ENCODE measurements around the gene ANXA5. TPM values are rescaled to one million over a fixed set of nuclear protein-coding genes. Genes with fewer than 3 reads are reported as not detected.

The ANXA5 gene
- total RNA-seq, 1 experiment from 2014 or later, result 222 TPM

DNA sequence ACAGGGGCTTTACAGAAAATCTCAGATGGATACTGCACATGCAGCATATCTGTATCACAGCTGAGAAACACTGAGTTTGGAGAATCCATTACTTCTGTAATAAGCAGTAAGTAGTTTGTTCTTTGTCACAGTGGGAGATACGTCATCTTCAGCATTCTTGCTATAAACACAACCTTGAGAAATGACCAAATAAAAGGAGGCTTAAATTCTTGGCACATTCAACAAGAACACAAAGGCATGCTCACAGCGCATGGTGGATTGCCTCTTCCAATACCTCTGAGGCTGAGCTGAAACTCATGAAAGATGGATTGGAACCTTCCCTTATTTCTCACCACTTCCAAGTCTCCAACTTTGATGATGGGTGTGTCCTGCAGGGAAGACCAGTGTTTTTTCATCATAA is 54.5 kb downstream of the ANXA5 start:
- BruUV-seq (replicated peaks), result no TSS peak
- POLR2A ChIA-PET, result no interaction called here
- CTCF ChIA-PET, result interaction anchor here (0.5 kb wide), 1 partner anchor 54 kb away, joined by 4 read pairs; the partner anchor contains the start of gene ANXA5

DNA sequence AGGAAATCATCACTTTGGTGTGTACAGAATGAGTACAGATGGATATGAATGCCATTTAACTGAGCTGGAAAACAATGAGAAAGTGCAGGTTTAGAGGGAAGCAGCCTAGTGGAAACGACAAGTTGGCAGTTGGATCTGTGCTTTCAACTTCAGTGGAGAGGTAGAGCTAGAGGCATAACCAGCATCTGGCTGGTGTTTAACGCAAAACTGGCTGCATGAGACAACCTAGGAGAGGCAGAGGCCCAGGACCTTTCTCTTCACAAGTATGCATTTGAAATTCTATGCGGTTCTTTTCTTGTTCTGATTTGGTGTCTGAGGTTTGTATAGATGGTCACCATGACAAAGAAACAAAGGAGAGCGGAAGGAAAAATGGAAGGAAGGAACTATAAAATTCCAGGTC is 63.1 kb downstream of the ANXA5 start:
- Histone ChIP-seq H3K27ac (ENCODE audit: low read length) (no peak overlapping the region), H3K4me3 (ENCODE audit: low read depth in 2 of 2, low read length in 2 of 2) (no peak overlapping the region), H3K4me1 (ENCODE audit: control insufficient read depth, insufficient read depth, low read length) (no peaks in the 10 kb centered on the region), H3K27me3 (ENCODE audit: control insufficient read depth, insufficient read depth, low read length) (no peaks in the 10 kb centered on the region), H3K36me3 (ENCODE audit: control insufficient read depth, insufficient read depth, low read length) (no peaks in the 10 kb centered on the region), H3K9me3 (ENCODE audit: control insufficient read depth, insufficient read depth, low read depth, low read length) (no peaks in the 10 kb centered on the region)
- TF ChIP-seq POLR2AphosphoS5 (IDR thresholded peaks at IDR 0.05; ENCODE audit: low read depth, low read length), result no peak
- TF ChIP-seq SIN3A (IDR thresholded peaks at IDR 0.05; ENCODE audit: borderline replicate concordance, insufficient read depth, low read depth, low read length), result no peak
- TF ChIP-seq, protein P1, sequence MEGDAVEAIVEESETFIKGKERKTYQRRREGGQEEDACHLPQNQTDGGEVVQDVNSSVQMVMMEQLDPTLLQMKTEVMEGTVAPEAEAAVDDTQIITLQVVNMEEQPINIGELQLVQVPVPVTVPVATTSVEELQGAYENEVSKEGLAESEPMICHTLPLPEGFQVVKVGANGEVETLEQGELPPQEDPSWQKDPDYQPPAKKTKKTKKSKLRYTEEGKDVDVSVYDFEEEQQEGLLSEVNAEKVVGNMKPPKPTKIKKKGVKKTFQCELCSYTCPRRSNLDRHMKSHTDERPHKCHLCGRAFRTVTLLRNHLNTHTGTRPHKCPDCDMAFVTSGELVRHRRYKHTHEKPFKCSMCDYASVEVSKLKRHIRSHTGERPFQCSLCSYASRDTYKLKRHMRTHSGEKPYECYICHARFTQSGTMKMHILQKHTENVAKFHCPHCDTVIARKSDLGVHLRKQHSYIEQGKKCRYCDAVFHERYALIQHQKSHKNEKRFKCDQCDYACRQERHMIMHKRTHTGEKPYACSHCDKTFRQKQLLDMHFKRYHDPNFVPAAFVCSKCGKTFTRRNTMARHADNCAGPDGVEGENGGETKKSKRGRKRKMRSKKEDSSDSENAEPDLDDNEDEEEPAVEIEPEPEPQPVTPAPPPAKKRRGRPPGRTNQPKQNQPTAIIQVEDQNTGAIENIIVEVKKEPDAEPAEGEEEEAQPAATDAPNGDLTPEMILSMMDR (IDR thresholded peaks at IDR 0.05), result no peak
- no peak for TF ChIP-seq TCF7L2 (IDR thresholded peaks at IDR 0.05; ENCODE audit: low read depth, low read length)
- TF ChIP-seq, protein P2, sequence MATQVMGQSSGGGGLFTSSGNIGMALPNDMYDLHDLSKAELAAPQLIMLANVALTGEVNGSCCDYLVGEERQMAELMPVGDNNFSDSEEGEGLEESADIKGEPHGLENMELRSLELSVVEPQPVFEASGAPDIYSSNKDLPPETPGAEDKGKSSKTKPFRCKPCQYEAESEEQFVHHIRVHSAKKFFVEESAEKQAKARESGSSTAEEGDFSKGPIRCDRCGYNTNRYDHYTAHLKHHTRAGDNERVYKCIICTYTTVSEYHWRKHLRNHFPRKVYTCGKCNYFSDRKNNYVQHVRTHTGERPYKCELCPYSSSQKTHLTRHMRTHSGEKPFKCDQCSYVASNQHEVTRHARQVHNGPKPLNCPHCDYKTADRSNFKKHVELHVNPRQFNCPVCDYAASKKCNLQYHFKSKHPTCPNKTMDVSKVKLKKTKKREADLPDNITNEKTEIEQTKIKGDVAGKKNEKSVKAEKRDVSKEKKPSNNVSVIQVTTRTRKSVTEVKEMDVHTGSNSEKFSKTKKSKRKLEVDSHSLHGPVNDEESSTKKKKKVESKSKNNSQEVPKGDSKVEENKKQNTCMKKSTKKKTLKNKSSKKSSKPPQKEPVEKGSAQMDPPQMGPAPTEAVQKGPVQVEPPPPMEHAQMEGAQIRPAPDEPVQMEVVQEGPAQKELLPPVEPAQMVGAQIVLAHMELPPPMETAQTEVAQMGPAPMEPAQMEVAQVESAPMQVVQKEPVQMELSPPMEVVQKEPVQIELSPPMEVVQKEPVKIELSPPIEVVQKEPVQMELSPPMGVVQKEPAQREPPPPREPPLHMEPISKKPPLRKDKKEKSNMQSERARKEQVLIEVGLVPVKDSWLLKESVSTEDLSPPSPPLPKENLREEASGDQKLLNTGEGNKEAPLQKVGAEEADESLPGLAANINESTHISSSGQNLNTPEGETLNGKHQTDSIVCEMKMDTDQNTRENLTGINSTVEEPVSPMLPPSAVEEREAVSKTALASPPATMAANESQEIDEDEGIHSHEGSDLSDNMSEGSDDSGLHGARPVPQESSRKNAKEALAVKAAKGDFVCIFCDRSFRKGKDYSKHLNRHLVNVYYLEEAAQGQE (IDR thresholded peaks at IDR 0.05; ENCODE audit: insufficient read depth in 1 of 2, low read depth in 2 of 2, low read length in 1 of 2), result no peak
- DNase-seq (ENCODE audit: low read depth, low spot score), result no peak
- CTCF ChIA-PET, result no interaction called here
- BruUV-seq (replicated peaks), result no TSS peak
- in situ Hi-C loops (cut with HindIII; ENCODE audit: low pct_unique_long_range_greater_than_20kb, low sequenced_read_pairs), result no loop called here
- POLR2A ChIA-PET, result interaction anchor here (0.6 to 0.7 kb wide), 2 partner anchors 61 to 79 kb away, joined by 3 read pairs; no protein-coding TSS in a partner anchor
- ATAC-seq, result no peak
- intact Hi-C loops (cut with micrococcal nuclease; ENCODE audit: unreplicated experiment), result no loop called here

More for the DNA sequence above, 54.5 kb downstream of the ANXA5 start:
- H3K27me3 ChIP-seq (ENCODE audit: control insufficient read depth, insufficient read depth, low read length), result peaks cover 2% of the 10 kb centered on the region; the same call in 1 of the 2 replicates
- no peaks in the 10 kb centered on the region for H3K9me3 ChIP-seq (ENCODE audit: control insufficient read depth, insufficient read depth, low read depth, low read length)
- in situ Hi-C loops (cut with HindIII; ENCODE audit: low pct_unique_long_range_greater_than_20kb, low sequenced_read_pairs), result no loop called here
- H3K36me3 ChIP-seq (ENCODE audit: control insufficient read depth, insufficient read depth, low read length), result no peaks in the 10 kb centered on the region; the same call in 1 of the 2 replicates
- H3K27ac ChIP-seq (ENCODE audit: low read length), result no peak overlapping the region
- no peaks in the 10 kb centered on the region for H3K4me1 ChIP-seq (ENCODE audit: control insufficient read depth, insufficient read depth, low read length)
- DNase-seq (ENCODE audit: low read depth, low spot score) (no peak), ATAC-seq (no peak)
- TF ChIP-seq SIN3A (IDR thresholded peaks at IDR 0.05; ENCODE audit: borderline replicate concordance, insufficient read depth, low read depth, low read length) (no peak), POLR2AphosphoS5 (IDR thresholded peaks at IDR 0.05; ENCODE audit: low read depth, low read length) (no peak), TCF7L2 (IDR thresholded peaks at IDR 0.05; ENCODE audit: low read depth, low read length) (no peak)
- TF ChIP-seq, protein P1 (IDR thresholded peaks at IDR 0.05), result no peak
- TF ChIP-seq, protein P2 (IDR thresholded peaks at IDR 0.05; ENCODE audit: insufficient read depth in 1 of 2, low read depth in 2 of 2, low read length in 1 of 2), result no peak
- intact Hi-C loops (cut with micrococcal nuclease; ENCODE audit: unreplicated experiment), result no loop called here
- no peak overlapping the region for H3K4me3 ChIP-seq (ENCODE audit: low read depth in 2 of 2, low read length in 2 of 2)
